CD4-positive, alpha-beta T cell (primary cell): ENCODE measurements around the gene IL1RAPL2. TPM values are rescaled to one million over a fixed set of nuclear protein-coding genes. Genes with fewer than 3 reads are reported as not detected.

Experiments used
- ATAC-seq: fragments of 200-7000 bp; cut with Tn5 transposase; one replicate; pipeline ENCODE4 v1.10.0; 2022; ENCODE audit warnings: mild to moderate bottlenecking; ENCODE audit not compliant: poor library complexity
- CTCF ChIA-PET: fragments of 350-600 bp; sonication (Branson Sonifier 250); formaldehyde crosslinking; loops from one replicate; lab custom pipeline; 2021; ENCODE audit warnings: antibody characterized with exemption, inconsistent platforms; lab: Charles Lee
- POLR2A ChIA-PET: fragments of 350-600 bp; sonication (Branson Sonifier 250); formaldehyde crosslinking; loops from one replicate; lab custom pipeline; 2021; ENCODE audit warnings: antibody characterized with exemption, inconsistent platforms; lab: Charles Lee
- DNase-seq, 14 experiments: peaks; one replicate each; pipeline ENCODE4 v3.0.0-alpha.2; 2013 to 2020; ENCODE audit warnings: mixed read lengths in 2 of 14
- H3K27ac ChIP-seq, 2 donors: one replicate each; pipeline versions ENCODE4 v1.5.1 to v1.7.0; 2013; ENCODE audit warnings: low read length in 2 of 2, low read depth in 1 of 2, mild to moderate bottlenecking in 1 of 2
- H3K27me3 ChIP-seq, 2 experiments: 1 replicate in 1 of 2; 2 replicates in 1 of 2; pipeline versions ENCODE4 v1.6.1 to v1.7.0; 2013; ENCODE audit warnings: low read length in 2 of 2, control low read depth in 1 of 2, mild to moderate bottlenecking in 1 of 2, moderate library complexity in 1 of 2; ENCODE audit not compliant: insufficient read depth in 2 of 2, control insufficient read depth in 1 of 2
- H3K36me3 ChIP-seq: one replicate; pipeline ENCODE4 v1.6.1; 2013; ENCODE audit warnings: low read length, control low read depth; ENCODE audit not compliant: insufficient read depth
- H3K4me1 ChIP-seq: one replicate; pipeline ENCODE4 v1.6.1; 2013; ENCODE audit warnings: low read length, control low read depth; ENCODE audit not compliant: insufficient read depth
- H3K4me3 ChIP-seq: one replicate; pipeline ENCODE4 v1.5.1; 2013; ENCODE audit warnings: mild to moderate bottlenecking, low read length, moderate library complexity
- H3K9me3 ChIP-seq, 2 experiments: 1 replicate in 1 of 2; 2 replicates in 1 of 2; pipeline versions ENCODE4 v1.6.1 to v1.7.0; 2013; ENCODE audit warnings: low read length in 2 of 2, mild to moderate bottlenecking in 2 of 2, control low read depth in 1 of 2, moderate library complexity in 1 of 2; ENCODE audit not compliant: control insufficient read depth in 1 of 2, insufficient read depth in 1 of 2
- H3K27ac Mint-ChIP-seq: one replicate; pipeline ENCODE4 v1.8.0; 2020; ENCODE audit warnings: mixed read lengths
- H3K27me3 Mint-ChIP-seq: one replicate; pipeline ENCODE4 v1.8.0; 2021; ENCODE audit warnings: mixed read lengths
- H3K36me3 Mint-ChIP-seq: one replicate; pipeline ENCODE4 v1.8.0; 2021; ENCODE audit warnings: low read depth, mixed read lengths
- H3K4me1 Mint-ChIP-seq: one replicate; pipeline ENCODE4 v1.8.0; 2021; ENCODE audit warnings: low read depth, mixed read lengths
- H3K4me3 Mint-ChIP-seq: one replicate; pipeline ENCODE4 v1.8.0; 2020; ENCODE audit warnings: mild to moderate bottlenecking, mixed read lengths
- H3K9me3 Mint-ChIP-seq: one replicate; pipeline ENCODE4 v1.8.0; 2020; ENCODE audit warnings: mixed read lengths
- CTCF ChIP-seq: fragments of 200-600 bp; IDR thresholded peaks from one replicate; pipeline ENCODE4 v1.8.0; 2022; ENCODE audit warnings: antibody characterized with exemption, mild to moderate bottlenecking
- intact Hi-C, 2 experiments: fragments of 100-400 bp; cut with DNase I in 1 of 2; cut with micrococcal nuclease in 1 of 2; formaldehyde crosslinking; loops; one replicate each; pipeline versions ENCODE4 v1.15.1 to v1.9.0; 2023 to 2025; cut with DNase I, micrococcal nuclease
- total RNA-seq, 174 experiments: library from RNA in 2 of 174; stranded (reverse) in 2 of 174; gene quantifications; one replicate each; pipeline ENCODE4 v1.2.3 and lab custom pipeline; 2021 to 2026

IL1RAPL2 gene
- total RNA-seq, 2 experiments from 2014 or later, result not detected

DNA sequence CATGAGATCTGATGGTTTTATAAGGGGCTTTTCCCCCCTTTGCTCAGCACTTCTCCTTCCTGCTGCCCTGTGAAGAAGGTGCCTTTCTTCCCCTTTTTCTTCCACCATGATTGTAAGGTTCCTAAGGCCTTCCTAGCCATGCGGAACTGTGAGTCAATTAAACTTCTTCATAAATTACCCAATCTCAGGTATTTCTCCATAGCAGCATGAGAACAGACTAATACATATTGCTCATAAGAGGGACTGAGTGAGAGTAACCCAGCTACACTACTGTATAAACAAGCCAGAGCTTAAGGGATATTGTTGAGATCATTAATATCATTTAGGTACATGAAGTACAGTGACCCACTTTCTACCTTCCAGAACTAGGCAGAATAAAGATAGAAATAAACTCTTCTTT, 551.6 kb downstream of the IL1RAPL2 start:
- ChIA-PET POLR2A (no interaction called here), CTCF (no interaction called here)
- TF ChIP-seq CTCF, result no peak
- H3K9me3 Mint-ChIP-seq, result no peaks in the 10 kb centered on the region
- H3K27ac Mint-ChIP-seq, result no peak overlapping the region
- intact Hi-C loops, result no loop called here
- Histone ChIP-seq H3K27me3 (no peaks in the 10 kb centered on the region), H3K4me3 (no peak overlapping the region), H3K27ac (no peak overlapping the region), H3K4me1 (no peaks in the 10 kb centered on the region), H3K36me3 (no peaks in the 10 kb centered on the region), H3K9me3 (peaks cover 0 to 8% of the 10 kb centered on the region in 2 experiments)
- ATAC-seq (no peak), DNase-seq (no peak)
- no peaks in the 10 kb centered on the region for H3K36me3 Mint-ChIP-seq
- no peaks in the 10 kb centered on the region for H3K4me1 Mint-ChIP-seq
- H3K4me3 Mint-ChIP-seq, result no peak overlapping the region
- no peaks in the 10 kb centered on the region for H3K27me3 Mint-ChIP-seq

- Mint-ChIP-seq H3K27me3 (no peaks in the 10 kb centered on the region), H3K9me3 (no peaks in the 10 kb centered on the region), H3K4me3 (no peak overlapping the region), H3K36me3 (no peaks in the 10 kb centered on the region), H3K27ac (no peak overlapping the region), H3K4me1 (no peaks in the 10 kb centered on the region)
- ChIA-PET POLR2A (no interaction called here), CTCF (no interaction called here)
- H3K36me3 ChIP-seq, result no peaks in the 10 kb centered on the region
- peaks cover 0 to 7% of the 10 kb centered on the region in 2 experiments for H3K9me3 ChIP-seq
- DNase-seq, result no peak
- TF ChIP-seq CTCF, result no peak
- H3K4me3 ChIP-seq, result no peak overlapping the region
- no peak for ATAC-seq
- no peaks in the 10 kb centered on the region for H3K4me1 ChIP-seq
- no peaks in the 10 kb centered on the region for H3K27me3 ChIP-seq
- H3K27ac ChIP-seq, result no peak overlapping the region
- intact Hi-C loops, result no loop called here
Observed at GRCh38 chrX:105120463-105120862, 554.5 kb downstream of the IL1RAPL2 start.

DNA sequence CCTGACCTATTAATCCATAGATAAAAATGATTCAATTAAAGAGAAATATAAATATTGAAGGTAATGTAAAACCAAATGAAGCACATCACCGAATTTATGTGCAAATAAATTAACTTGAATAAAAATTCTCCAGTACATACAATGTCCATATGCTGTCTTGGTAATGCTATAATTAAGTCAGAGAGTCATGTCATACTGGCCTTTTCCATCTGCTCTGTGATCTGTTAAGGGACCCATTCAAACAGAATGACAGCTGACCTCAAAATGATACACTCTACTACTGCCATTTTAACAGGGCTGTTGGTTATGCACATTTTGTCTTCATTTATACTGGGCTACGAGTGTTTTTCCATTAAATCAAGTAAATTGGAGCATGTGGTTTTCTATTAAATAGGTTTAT, 555.2 kb downstream of the IL1RAPL2 start:
- CTCF ChIA-PET, result no interaction called here

More for the DNA sequence above, 555.2 kb downstream of the IL1RAPL2 start:
- ATAC-seq (no peak), DNase-seq (no peak)
- no peak overlapping the region for H3K27ac Mint-ChIP-seq
- H3K9me3 Mint-ChIP-seq, result no peaks in the 10 kb centered on the region
- H3K36me3 Mint-ChIP-seq, result no peaks in the 10 kb centered on the region
- POLR2A ChIA-PET, result no interaction called here
- H3K4me1 Mint-ChIP-seq, result no peaks in the 10 kb centered on the region
- Histone ChIP-seq H3K27me3 (no peaks in the 10 kb centered on the region), H3K4me3 (no peak overlapping the region), H3K27ac (no peak overlapping the region), H3K9me3 (no peaks in the 10 kb centered on the region), H3K4me1 (no peaks in the 10 kb centered on the region), H3K36me3 (no peaks in the 10 kb centered on the region)
- intact Hi-C loops, result no loop called here
- no peak overlapping the region for H3K4me3 Mint-ChIP-seq
- TF ChIP-seq CTCF, result no peak
- no peaks in the 10 kb centered on the region for H3K27me3 Mint-ChIP-seq
